Measurements from ENCODE around the gene CARD9.

The CARD9 gene

DNA sequence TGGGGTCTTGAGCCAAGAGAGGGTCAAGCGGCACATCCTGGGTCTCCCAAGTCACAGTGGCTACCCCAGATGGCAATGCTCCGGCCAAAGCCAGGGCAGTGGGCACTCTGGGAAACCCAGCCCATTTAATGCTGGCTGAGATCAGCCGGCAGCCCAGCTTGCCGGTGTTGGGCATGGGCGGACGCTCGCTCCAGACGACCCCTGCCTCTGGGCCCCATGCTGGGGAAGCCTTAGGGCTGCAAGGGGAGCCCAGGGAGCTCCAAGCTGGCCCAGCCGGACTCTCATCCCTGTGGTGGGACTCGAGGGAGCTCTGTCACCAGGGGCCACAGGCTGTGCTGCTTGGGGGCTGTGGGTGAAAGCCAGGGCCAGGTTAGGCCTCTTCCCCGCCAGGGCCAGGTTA is 5.9 kb upstream of the CARD9 start:
- TF ChIP-seq, protein P1, sequence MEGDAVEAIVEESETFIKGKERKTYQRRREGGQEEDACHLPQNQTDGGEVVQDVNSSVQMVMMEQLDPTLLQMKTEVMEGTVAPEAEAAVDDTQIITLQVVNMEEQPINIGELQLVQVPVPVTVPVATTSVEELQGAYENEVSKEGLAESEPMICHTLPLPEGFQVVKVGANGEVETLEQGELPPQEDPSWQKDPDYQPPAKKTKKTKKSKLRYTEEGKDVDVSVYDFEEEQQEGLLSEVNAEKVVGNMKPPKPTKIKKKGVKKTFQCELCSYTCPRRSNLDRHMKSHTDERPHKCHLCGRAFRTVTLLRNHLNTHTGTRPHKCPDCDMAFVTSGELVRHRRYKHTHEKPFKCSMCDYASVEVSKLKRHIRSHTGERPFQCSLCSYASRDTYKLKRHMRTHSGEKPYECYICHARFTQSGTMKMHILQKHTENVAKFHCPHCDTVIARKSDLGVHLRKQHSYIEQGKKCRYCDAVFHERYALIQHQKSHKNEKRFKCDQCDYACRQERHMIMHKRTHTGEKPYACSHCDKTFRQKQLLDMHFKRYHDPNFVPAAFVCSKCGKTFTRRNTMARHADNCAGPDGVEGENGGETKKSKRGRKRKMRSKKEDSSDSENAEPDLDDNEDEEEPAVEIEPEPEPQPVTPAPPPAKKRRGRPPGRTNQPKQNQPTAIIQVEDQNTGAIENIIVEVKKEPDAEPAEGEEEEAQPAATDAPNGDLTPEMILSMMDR (conservative IDR thresholded peaks at IDR 0.05; ENCODE audit: low read depth, low read length) = no peak
- Histone ChIP-seq H3K36me3 (ENCODE audit: insufficient read depth) (no peaks in the 10 kb centered on the region), H3K9ac (no peak overlapping the region)

DNA sequence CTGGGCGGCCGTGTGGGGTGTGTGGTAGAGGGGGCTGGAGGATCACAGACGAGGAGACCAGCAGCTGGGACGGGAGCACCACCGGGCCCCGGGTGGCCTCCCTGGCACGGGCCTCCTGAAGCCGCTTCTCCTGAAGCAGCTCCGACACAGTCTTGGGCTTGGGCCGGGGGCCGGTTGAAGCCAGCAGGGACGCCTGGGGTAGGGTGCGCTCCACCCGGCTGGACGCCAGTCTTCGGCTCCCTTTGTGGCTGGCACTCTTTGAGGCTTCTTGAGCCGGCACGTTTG is 5.5 kb upstream of the CARD9 start:
- Histone ChIP-seq H3K4me2 (no peak overlapping the region), H2AFZ (ENCODE audit: low read depth) (no peak overlapping the region), H3K27me3 (ENCODE audit: insufficient read depth, low read depth) (no peaks in the 10 kb centered on the region), H3K27ac (no peak overlapping the region), H3K36me3 (ENCODE audit: insufficient read depth) (no peaks in the 10 kb centered on the region), H4K20me1 (ENCODE audit: insufficient read depth) (no peaks in the 10 kb centered on the region), H3K9ac (no peak overlapping the region), H3K79me2 (ENCODE audit: insufficient read depth, low read depth) (no peaks in the 10 kb centered on the region), H3K4me3 (IDR thresholded peaks at IDR 0.05; ENCODE audit: insufficient read depth, low read depth, low read length) (no peak overlapping the region), H3K4me1 (ENCODE audit: low read depth, poor library complexity, severe bottlenecking) (no peaks in the 10 kb centered on the region)
- TF ChIP-seq, protein P1 (conservative IDR thresholded peaks at IDR 0.05; ENCODE audit: low read depth, low read length) = no peak

More for the DNA sequence above, 5.9 kb upstream of the CARD9 start:
- H3K4me1 ChIP-seq (ENCODE audit: low read depth, poor library complexity, severe bottlenecking) = no peaks in the 10 kb centered on the region
- no peak overlapping the region for H3K4me2 ChIP-seq
- H3K27me3 ChIP-seq (ENCODE audit: insufficient read depth, low read depth) = no peaks in the 10 kb centered on the region
- H2AFZ ChIP-seq (ENCODE audit: low read depth) = no peak overlapping the region
- no peaks in the 10 kb centered on the region for H3K79me2 ChIP-seq (ENCODE audit: insufficient read depth, low read depth)
- H3K4me3 ChIP-seq (IDR thresholded peaks at IDR 0.05; ENCODE audit: insufficient read depth, low read depth, low read length) = no peak overlapping the region
- H3K27ac ChIP-seq = no peak overlapping the region
- H4K20me1 ChIP-seq (ENCODE audit: insufficient read depth) = no peaks in the 10 kb centered on the region

DNA sequence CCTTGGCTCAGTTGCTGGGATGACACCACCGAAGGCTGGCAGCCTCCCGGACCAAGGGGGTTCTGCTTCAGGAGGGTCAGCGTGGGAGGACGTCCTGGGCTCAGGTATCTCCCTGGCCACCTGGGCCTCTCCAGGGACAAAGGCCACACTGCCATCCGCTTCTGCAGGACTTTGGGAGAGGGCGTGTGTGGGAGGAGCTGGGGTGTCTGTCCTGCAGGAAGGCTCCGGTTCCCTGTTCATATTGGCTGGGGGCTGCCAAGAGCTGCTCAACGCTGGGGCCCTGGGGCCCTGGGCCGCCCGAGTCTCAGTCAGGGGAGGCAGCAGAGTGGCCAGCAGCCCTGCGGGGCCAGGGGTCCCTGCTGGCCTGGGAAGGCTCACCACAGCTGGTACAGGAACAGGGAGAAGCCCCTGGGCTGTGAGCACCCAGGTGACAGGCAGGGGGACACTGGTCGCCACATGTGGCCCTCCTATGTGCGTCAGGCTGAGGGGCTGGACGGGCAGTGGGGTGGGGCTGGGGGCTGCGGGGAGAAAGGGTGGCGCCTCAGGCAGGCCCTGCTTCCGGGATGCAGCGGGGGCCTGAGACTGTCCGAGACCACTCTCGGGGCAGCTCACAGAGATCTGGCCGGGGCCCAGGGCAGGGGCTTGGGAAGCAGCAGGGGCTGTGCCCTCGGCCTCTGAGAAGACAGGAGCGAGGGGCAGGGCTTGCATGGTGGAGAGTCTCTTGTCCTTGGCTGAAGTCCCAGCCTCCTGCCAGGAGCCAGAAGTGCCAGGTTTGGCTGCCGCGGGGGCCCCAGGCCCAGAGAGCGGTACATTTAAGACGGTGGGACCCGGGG is 4.9 kb upstream of the CARD9 start:
- no peak overlapping the region for H3K4me3 ChIP-seq (IDR thresholded peaks at IDR 0.05; ENCODE audit: insufficient read depth, low read depth, low read length)
- H3K9ac ChIP-seq = no peak overlapping the region
- TF ChIP-seq, protein P1 (conservative IDR thresholded peaks at IDR 0.05; ENCODE audit: low read depth, low read length) = no peak
- no peaks in the 10 kb centered on the region for H4K20me1 ChIP-seq (ENCODE audit: insufficient read depth)
- no peaks in the 10 kb centered on the region for H3K36me3 ChIP-seq (ENCODE audit: insufficient read depth)
- no peaks in the 10 kb centered on the region for H3K27me3 ChIP-seq (ENCODE audit: insufficient read depth, low read depth)
- H3K4me2 ChIP-seq = no peak overlapping the region
- no peaks in the 10 kb centered on the region for H3K4me1 ChIP-seq (ENCODE audit: low read depth, poor library complexity, severe bottlenecking)
- no peaks in the 10 kb centered on the region for H3K79me2 ChIP-seq (ENCODE audit: insufficient read depth, low read depth)
- no peak overlapping the region for H3K27ac ChIP-seq
- no peak overlapping the region for H2AFZ ChIP-seq (ENCODE audit: low read depth)

GRCh38 chr9:136377341-136378169 is 4.1 kb upstream of the CARD9 start:
- H3K27me3 ChIP-seq (ENCODE audit: insufficient read depth, low read depth) = no peaks in the 10 kb centered on the region
- no peak overlapping the region for H3K27ac ChIP-seq
- no peaks in the 10 kb centered on the region for H3K36me3 ChIP-seq (ENCODE audit: insufficient read depth)
- H3K4me3 ChIP-seq (IDR thresholded peaks at IDR 0.05; ENCODE audit: insufficient read depth, low read depth, low read length) = no peak overlapping the region
- no peak overlapping the region for H3K4me2 ChIP-seq
- H3K4me1 ChIP-seq (ENCODE audit: low read depth, poor library complexity, severe bottlenecking) = no peaks in the 10 kb centered on the region
- H2AFZ ChIP-seq (ENCODE audit: low read depth) = no peak overlapping the region
- no peaks in the 10 kb centered on the region for H4K20me1 ChIP-seq (ENCODE audit: insufficient read depth)
- H3K79me2 ChIP-seq (ENCODE audit: insufficient read depth, low read depth) = no peaks in the 10 kb centered on the region
- H3K9ac ChIP-seq = no peak overlapping the region
- TF ChIP-seq, protein P1 (conservative IDR thresholded peaks at IDR 0.05; ENCODE audit: low read depth, low read length) = no peak

Measured in KMS-11 (cell line).